ENCODE measurements around the gene ZFP36L1. TPM values are rescaled to one million over a fixed set of nuclear protein-coding genes. Genes with fewer than 3 reads are reported as not detected.

Gene ZFP36L1
- total and polyA plus RNA-seq, 2 of the 13 experiments (the other 11 are each of a cell fraction or from before 2014, with no cell fraction given): 7.4 to 10.2 TPM

GRCh38 chr14:68792979-68793733, at the start of gene ZFP36L1 (continued):
- no peak for TF ChIP-seq PREB (CRISPR knock-in tag; IDR thresholded peaks at IDR 0.05)
- TF ChIP-seq MAZ (IDR thresholded peaks at IDR 0.05; ENCODE audit: borderline replicate concordance, low read depth, low read length): peak; percentile 73
- peak; percentile 50 for TF ChIP-seq MAZ (CRISPR knock-in tag; IDR thresholded peaks at IDR 0.05; ENCODE audit: low read depth)
- no peak for TF ChIP-seq RNF219 (CRISPR knock-in tag; IDR thresholded peaks at IDR 0.05)
- no peak for TF ChIP-seq ZNF121 (CRISPR knock-in tag; IDR thresholded peaks at IDR 0.05)
- peak; percentile 44; the same call in 1 of the 2 replicates for TF ChIP-seq E2F1 (CRISPR knock-in tag; IDR thresholded peaks at IDR 0.05)
- TF ChIP-seq GFI1 (CRISPR knock-in tag; IDR thresholded peaks at IDR 0.05; ENCODE audit: borderline replicate concordance): no peak
- no peak for TF ChIP-seq ZHX1 (CRISPR knock-in tag; IDR thresholded peaks at IDR 0.05; ENCODE audit: low read depth)
- TF ChIP-seq TGIF2 (CRISPR knock-in tag; IDR thresholded peaks at IDR 0.05): peak; percentile 63; the same call in 1 of the 2 replicates
- peak; percentile 22; the same call in 1 of the 2 replicates for TF ChIP-seq RFX5 (IDR thresholded peaks at IDR 0.05; ENCODE audit: low read depth, low read length)
- no peak for TF ChIP-seq THAP7 (CRISPR knock-in tag; IDR thresholded peaks at IDR 0.05)
- TF ChIP-seq EEA1 (CRISPR knock-in tag; IDR thresholded peaks at IDR 0.05; ENCODE audit: borderline replicate concordance): no peak
- TF ChIP-seq RBFOX2 (IDR thresholded peaks at IDR 0.05; ENCODE audit: low read depth, low read length): peak; percentile 92
- no peak for TF ChIP-seq SNAPC2 (CRISPR knock-in tag; IDR thresholded peaks at IDR 0.05)
- no peak for TF ChIP-seq ZNF780A (CRISPR knock-in tag; IDR thresholded peaks at IDR 0.05)
- TF ChIP-seq ZC3H4 (CRISPR knock-in tag; IDR thresholded peaks at IDR 0.05; ENCODE audit: borderline replicate concordance): no peak
- TF ChIP-seq STAT6 (CRISPR knock-in tag; IDR thresholded peaks at IDR 0.05; ENCODE audit: borderline replicate concordance): no peak

All from HepG2 (cell line).